Measurements from ENCODE around the gene MAML1. TPM values are rescaled to one million over a fixed set of nuclear protein-coding genes. Genes with fewer than 3 reads are reported as not detected.
A peak's percentile ranks its signal among the peaks of the same experiment; 100 is the strongest.

MAML1 gene
- total RNA-seq, 1 donor from 2014 or later = 59.1 TPM

GRCh38 chr5:179730852-179731251 lies 1.8 kb upstream of the MAML1 start:
- Mint-ChIP-seq H3K36me3 (ENCODE audit: low read depth) (peaks cover 7% of the 10 kb centered on the region), H3K27ac (ENCODE audit: unreplicated experiment) (no peak overlapping the region), H3K4me3 (peak overlapping the region; percentile 64), H3K27me3 (ENCODE audit: low read depth) (peaks cover 3% of the 10 kb centered on the region), H3K4me1 (peaks cover 19% of the 10 kb centered on the region), H3K9me3 (no peaks in the 10 kb centered on the region)
- DNase-seq (ENCODE audit: low read depth, low spot score) = no peak
- TF ChIP-seq, protein P1, sequence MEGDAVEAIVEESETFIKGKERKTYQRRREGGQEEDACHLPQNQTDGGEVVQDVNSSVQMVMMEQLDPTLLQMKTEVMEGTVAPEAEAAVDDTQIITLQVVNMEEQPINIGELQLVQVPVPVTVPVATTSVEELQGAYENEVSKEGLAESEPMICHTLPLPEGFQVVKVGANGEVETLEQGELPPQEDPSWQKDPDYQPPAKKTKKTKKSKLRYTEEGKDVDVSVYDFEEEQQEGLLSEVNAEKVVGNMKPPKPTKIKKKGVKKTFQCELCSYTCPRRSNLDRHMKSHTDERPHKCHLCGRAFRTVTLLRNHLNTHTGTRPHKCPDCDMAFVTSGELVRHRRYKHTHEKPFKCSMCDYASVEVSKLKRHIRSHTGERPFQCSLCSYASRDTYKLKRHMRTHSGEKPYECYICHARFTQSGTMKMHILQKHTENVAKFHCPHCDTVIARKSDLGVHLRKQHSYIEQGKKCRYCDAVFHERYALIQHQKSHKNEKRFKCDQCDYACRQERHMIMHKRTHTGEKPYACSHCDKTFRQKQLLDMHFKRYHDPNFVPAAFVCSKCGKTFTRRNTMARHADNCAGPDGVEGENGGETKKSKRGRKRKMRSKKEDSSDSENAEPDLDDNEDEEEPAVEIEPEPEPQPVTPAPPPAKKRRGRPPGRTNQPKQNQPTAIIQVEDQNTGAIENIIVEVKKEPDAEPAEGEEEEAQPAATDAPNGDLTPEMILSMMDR (conservative IDR thresholded peaks at IDR 0.05) = no peak

- Mint-ChIP-seq H3K4me3 (peak overlapping the region; percentile 91), H3K27ac (ENCODE audit: unreplicated experiment) (peak overlapping the region; percentile 76), H3K4me1 (peaks cover 23% of the 10 kb centered on the region), H3K27me3 (ENCODE audit: low read depth) (peaks cover 3% of the 10 kb centered on the region), H3K36me3 (ENCODE audit: low read depth) (peaks cover 7% of the 10 kb centered on the region), H3K9me3 (no peaks in the 10 kb centered on the region)
- TF ChIP-seq, protein P1 (conservative IDR thresholded peaks at IDR 0.05) = no peak
- peak; percentile 12 for DNase-seq (ENCODE audit: low read depth, low spot score)
Observed at GRCh38 chr5:179731791-179732411, 721 bp upstream of the MAML1 start.

DNA sequence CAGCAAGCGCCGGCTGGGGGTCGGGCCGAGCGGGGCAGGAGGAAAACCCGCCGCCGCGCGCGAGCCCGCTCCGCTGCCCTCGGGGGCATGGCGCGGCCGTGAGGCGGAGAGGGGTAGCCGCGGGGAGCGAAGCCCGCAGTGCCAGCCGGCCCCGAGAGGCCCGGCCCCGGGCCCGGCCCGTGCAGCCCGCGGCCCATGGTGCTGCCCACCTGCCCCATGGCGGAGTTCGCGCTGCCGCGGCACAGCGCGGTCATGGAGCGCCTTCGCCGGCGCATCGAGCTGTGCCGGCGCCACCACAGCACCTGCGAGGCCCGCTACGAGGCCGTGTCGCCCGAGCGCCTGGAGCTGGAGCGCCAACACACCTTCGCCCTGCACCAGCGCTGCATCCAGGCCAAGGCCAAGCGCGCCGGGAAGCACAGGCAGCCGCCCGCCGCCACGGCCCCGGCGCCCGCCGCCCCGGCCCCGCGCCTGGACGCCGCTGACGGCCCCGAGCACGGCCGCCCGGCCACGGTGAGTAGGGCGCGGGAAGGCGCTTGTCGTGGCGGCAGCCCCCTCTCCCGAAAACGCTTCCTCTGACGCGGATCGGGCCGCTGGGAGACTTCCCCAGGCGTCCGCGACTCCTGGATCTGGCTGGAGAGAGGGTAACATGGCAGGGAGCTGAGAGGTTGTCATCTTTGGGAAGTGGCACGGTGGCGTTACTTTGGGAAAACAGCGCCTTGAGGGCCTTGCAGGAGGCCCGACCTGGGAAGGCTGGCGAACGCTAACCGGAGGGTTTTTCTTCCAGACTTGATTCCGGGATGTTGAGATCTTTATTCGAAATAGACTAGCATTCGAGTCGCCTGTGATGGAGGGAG lies 523 bp downstream of the MAML1 start:
- peak overlapping the region; percentile 97 for H3K27ac Mint-ChIP-seq (ENCODE audit: unreplicated experiment)
- peak overlapping the region; percentile 99 for H3K4me3 Mint-ChIP-seq
- DNase-seq (ENCODE audit: low read depth, low spot score) = peak; percentile 22
- no peaks in the 10 kb centered on the region for H3K9me3 Mint-ChIP-seq
- peaks cover 31% of the 10 kb centered on the region for H3K4me1 Mint-ChIP-seq
- H3K27me3 Mint-ChIP-seq (ENCODE audit: low read depth) = peaks cover 3% of the 10 kb centered on the region
- peaks cover 12% of the 10 kb centered on the region for H3K36me3 Mint-ChIP-seq (ENCODE audit: low read depth)
- TF ChIP-seq, protein P1 (conservative IDR thresholded peaks at IDR 0.05) = no peak

GRCh38 chr5:179733772-179734126 lies 1.1 kb downstream of the MAML1 start:
- peaks cover 37% of the 10 kb centered on the region for H3K4me1 Mint-ChIP-seq
- H3K27me3 Mint-ChIP-seq (ENCODE audit: low read depth) = peaks cover 3% of the 10 kb centered on the region
- peaks cover 13% of the 10 kb centered on the region for H3K36me3 Mint-ChIP-seq (ENCODE audit: low read depth)

GRCh38 chr5:179734536-179735164 lies 2.0 kb downstream of the MAML1 start:
- Mint-ChIP-seq H3K4me3 (peak overlapping the region; percentile 99), H3K9me3 (no peaks in the 10 kb centered on the region), H3K27me3 (ENCODE audit: low read depth) (peaks cover 3% of the 10 kb centered on the region), H3K36me3 (ENCODE audit: low read depth) (peaks cover 12% of the 10 kb centered on the region), H3K27ac (ENCODE audit: unreplicated experiment) (no peak overlapping the region), H3K4me1 (peaks cover 38% of the 10 kb centered on the region)
- TF ChIP-seq, protein P1 (conservative IDR thresholded peaks at IDR 0.05) = no peak
- DNase-seq (ENCODE audit: low read depth, low spot score) = no peak

More at GRCh38 chr5:179733772-179734126, 1.1 kb downstream of the MAML1 start:
- Mint-ChIP-seq H3K27ac (ENCODE audit: unreplicated experiment) (peak overlapping the region; percentile 97), H3K4me3 (peak overlapping the region; percentile 99), H3K9me3 (no peaks in the 10 kb centered on the region)
- DNase-seq (ENCODE audit: low read depth, low spot score) = no peak
- TF ChIP-seq, protein P1 (conservative IDR thresholded peaks at IDR 0.05) = no peak
